RWPE2 (cell line): ENCODE measurements around the gene RFC2.

Experiments used
- ATAC-seq: fragments of 200-7000 bp; cut with Tn5 transposase; 3 replicates; pipeline ENCODE4 v1.9.1; 2021; ENCODE audit warnings: low read depth
- DNase-seq: peaks from one replicate; pipeline ENCODE4 v3.0.0-alpha.2; 2020; ENCODE audit warnings: low spot score
- H3K27ac ChIP-seq: fragments of 450-650 bp; 2 replicates; pipeline ENCODE4 v1.5.1; 2017; ENCODE audit warnings: mild to moderate bottlenecking; ENCODE audit not compliant: poor library complexity, severe bottlenecking
- H3K27me3 ChIP-seq: fragments of 250-450 bp; sonication (Bioruptor Pico); 2 replicates; pipeline ENCODE4 v1.5.1; 2021; ENCODE audit warnings: mild to moderate bottlenecking, moderate library complexity; ENCODE audit not compliant: insufficient read depth, poor library complexity, severe bottlenecking
- H3K36me3 ChIP-seq: fragments of 250-450 bp; sonication (Bioruptor Pico); 2 replicates; pipeline ENCODE4 v1.5.1; 2020; ENCODE audit warnings: low read depth, mild to moderate bottlenecking, moderate library complexity
- H3K4me1 ChIP-seq: fragments of 250-450 bp; sonication (Bioruptor Pico); 2 replicates; pipeline ENCODE4 v1.5.1; 2021; ENCODE audit warnings: mild to moderate bottlenecking, moderate library complexity; ENCODE audit not compliant: insufficient read depth, poor library complexity, severe bottlenecking
- H3K4me3 ChIP-seq: fragments of 250-450 bp; sonication (Bioruptor Pico); 2 replicates; pipeline ENCODE4 v1.5.1; 2021; ENCODE audit warnings: mild to moderate bottlenecking, moderate library complexity; ENCODE audit not compliant: severe bottlenecking
- H3K9me3 ChIP-seq: fragments of 250-450 bp; sonication (Bioruptor Pico); 2 replicates; pipeline ENCODE4 v1.5.1; 2021; ENCODE audit warnings: mild to moderate bottlenecking, moderate library complexity; ENCODE audit not compliant: severe bottlenecking
- CTCF ChIP-seq: fragments of 450-650 bp; IDR thresholded peaks from one replicate; pipeline ENCODE4 v1.5.1; 2017; ENCODE audit warnings: mild to moderate bottlenecking, moderate library complexity; ENCODE audit not compliant: poor library complexity, severe bottlenecking

RFC2 gene

DNA sequence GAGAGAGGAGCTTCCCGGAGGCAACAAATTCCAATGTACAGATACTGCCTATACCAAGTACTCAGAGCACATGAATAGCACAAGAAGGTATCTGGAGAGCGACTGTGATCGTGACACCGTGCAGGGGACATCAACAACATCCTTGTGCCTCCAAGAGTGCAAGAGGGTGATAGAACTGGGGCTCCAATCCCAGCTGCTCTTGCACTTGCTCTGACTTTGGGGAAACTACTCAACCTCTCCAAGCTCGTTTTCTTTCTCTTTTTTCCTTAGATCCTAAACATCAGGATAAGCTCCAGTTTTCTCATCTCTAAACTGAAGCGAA lies 12.1 kb downstream of the RFC2 start:
- DNase-seq (no peak), ATAC-seq (no peak)
- no peak for TF ChIP-seq CTCF
- no peaks in the 10 kb centered on the region for H3K4me1 ChIP-seq
- no peaks in the 10 kb centered on the region for H3K27me3 ChIP-seq
- no peak overlapping the region for H3K27ac ChIP-seq
- no peak overlapping the region for H3K4me3 ChIP-seq
- H3K36me3 ChIP-seq, result peaks cover 86% of the 10 kb centered on the region
- H3K9me3 ChIP-seq, result no peaks in the 10 kb centered on the region

DNA sequence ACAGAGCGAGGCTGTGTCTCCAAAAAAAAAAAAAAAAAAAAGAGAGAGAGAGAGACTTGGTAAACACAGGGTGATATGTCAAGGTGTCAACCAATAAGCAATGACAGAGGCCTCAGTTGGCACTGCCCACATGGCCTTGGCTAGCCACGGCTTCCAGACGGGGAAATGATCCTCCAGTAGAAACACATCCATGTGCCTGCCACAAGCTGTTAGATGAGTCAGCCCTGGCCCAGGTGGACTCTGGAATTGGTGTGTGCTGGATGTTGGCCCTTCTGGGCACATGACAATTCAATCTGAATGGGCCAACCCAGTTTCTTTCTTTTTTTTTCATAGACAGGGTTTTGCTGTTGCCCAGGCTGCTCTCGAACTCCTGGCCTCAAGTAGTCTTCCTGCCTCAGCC lies 13.7 kb downstream of the RFC2 start:
- Histone ChIP-seq H3K36me3 (peaks cover 87% of the 10 kb centered on the region), H3K27me3 (no peaks in the 10 kb centered on the region), H3K9me3 (no peaks in the 10 kb centered on the region), H3K27ac (no peak overlapping the region), H3K4me3 (no peak overlapping the region), H3K4me1 (no peaks in the 10 kb centered on the region)
- TF ChIP-seq CTCF, result no peak
- no peak for ATAC-seq
- no peak for DNase-seq

- no peak for TF ChIP-seq CTCF
- Histone ChIP-seq H3K9me3 (no peaks in the 10 kb centered on the region), H3K4me3 (no peak overlapping the region), H3K27ac (no peak overlapping the region), H3K4me1 (no peaks in the 10 kb centered on the region), H3K27me3 (no peaks in the 10 kb centered on the region), H3K36me3 (peaks cover 91% of the 10 kb centered on the region)
- ATAC-seq (no peak), DNase-seq (no peak)
Measured at GRCh38 chr7:74236284-74236683, 17.9 kb downstream of the RFC2 start.

DNA sequence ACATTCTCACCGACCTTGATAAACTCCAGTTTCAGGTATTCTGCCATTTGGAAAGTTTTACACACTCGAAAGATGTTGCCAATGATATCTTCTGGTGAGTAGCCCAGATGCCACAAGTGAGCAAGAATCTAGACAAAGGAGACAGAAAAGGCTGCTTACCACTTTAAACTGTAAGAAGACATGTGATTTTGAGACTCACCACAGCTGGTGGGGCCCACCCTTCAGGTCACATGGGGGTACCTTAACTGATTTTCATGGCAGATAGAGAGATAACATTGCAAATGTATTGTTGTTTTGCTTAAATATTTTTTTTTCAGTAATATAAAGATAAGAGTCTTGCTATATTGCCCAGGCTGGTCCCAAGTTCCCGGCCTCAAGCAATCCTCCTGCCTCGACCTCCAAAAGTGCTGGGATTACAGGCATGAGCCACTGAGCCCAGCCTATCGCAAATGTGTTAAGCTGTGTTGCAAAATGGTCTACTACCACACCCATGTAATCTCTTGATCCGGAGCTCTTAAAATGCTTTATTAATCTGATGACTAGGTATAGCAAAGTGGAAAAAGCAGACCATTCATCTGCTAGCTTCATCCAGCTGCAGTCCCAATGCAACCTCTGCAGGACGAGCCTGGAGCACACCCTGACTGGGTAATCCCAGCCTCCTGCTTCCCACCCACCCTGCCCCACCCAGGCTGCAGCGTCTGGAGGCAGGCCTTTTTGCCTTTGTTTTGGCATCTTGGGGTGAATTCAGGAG lies 18.5 kb downstream of the RFC2 start:
- DNase-seq (no peak), ATAC-seq (no peak)
- no peak overlapping the region for H3K4me3 ChIP-seq
- peaks cover 89% of the 10 kb centered on the region for H3K36me3 ChIP-seq
- H3K9me3 ChIP-seq, result no peaks in the 10 kb centered on the region
- H3K27me3 ChIP-seq, result no peaks in the 10 kb centered on the region
- TF ChIP-seq CTCF, result no peak
- no peak overlapping the region for H3K27ac ChIP-seq
- no peaks in the 10 kb centered on the region for H3K4me1 ChIP-seq

GRCh38 chr7:74233655-74234285 lies 20.4 kb downstream of the RFC2 start:
- ATAC-seq (no peak), DNase-seq (no peak)
- TF ChIP-seq CTCF, result no peak
- Histone ChIP-seq H3K27ac (no peak overlapping the region), H3K27me3 (no peaks in the 10 kb centered on the region), H3K9me3 (no peaks in the 10 kb centered on the region), H3K4me3 (no peak overlapping the region), H3K4me1 (no peaks in the 10 kb centered on the region), H3K36me3 (peaks cover 86% of the 10 kb centered on the region)
